Endothelial cell of umbilical vein (primary cell): ENCODE results near the gene SLC25A24. TPM values are rescaled to one million over a fixed set of nuclear protein-coding genes. Genes with fewer than 3 reads are reported as not detected.

ENCODE experiments used
- BruUV-seq: library from RNA; stranded (reverse); fragments of 400-500 nt; replicated peaks from 2 replicates; lab custom pipeline; 2021; lab: Mats Ljungman, UMichigan
- CTCF ChIA-PET: fragments of 300-600, 350-600 bp; sonication (Branson Sonifier 250); formaldehyde crosslinking; loops from one replicate; lab custom pipeline; 2021; ENCODE audit warnings: antibody characterized with exemption, inconsistent platforms; lab: Charles Lee
- POLR2A ChIA-PET: fragments of 300-600, 350-600 bp; sonication (Branson Sonifier 250); formaldehyde crosslinking; loops from one replicate; lab custom pipeline; 2021; ENCODE audit warnings: antibody characterized with exemption, inconsistent platforms; lab: Charles Lee
- DNase-seq: peaks from one replicate; pipeline ENCODE4 v3.0.0-alpha.2; 2011; ENCODE audit warnings: low read depth, low spot score
- FAIRE-seq: peaks from 2 replicates; lab custom pipeline; 2011; peaks lifted over from hg19 to GRCh38; lab: Jason Lieb, UNC
- H2AFZ ChIP-seq: 2 replicates; pipeline ENCODE4 v1.6.0; 2012; ENCODE audit warnings: low read depth, low read length, control low read depth, inconsistent platforms
- H3K27ac ChIP-seq: 2 replicates; pipeline ENCODE4 v1.5.1; 2011; ENCODE audit warnings: low read depth, mild to moderate bottlenecking, control low read depth, low read length, moderate library complexity; ENCODE audit not compliant: insufficient read depth
- H3K27me3 ChIP-seq, 2 experiments: 2 replicates each; pipeline versions ENCODE4 v1.6.0 to v1.6.1; 2011; ENCODE audit warnings: low read length in 2 of 2, mixed read lengths in 1 of 2; ENCODE audit not compliant: control insufficient read depth in 2 of 2, insufficient read depth in 2 of 2
- H3K36me3 ChIP-seq, 2 experiments: 2 replicates in 1 of 2; 3 replicates in 1 of 2; pipeline ENCODE4 v1.5.1; 2011; ENCODE audit warnings: low read length in 2 of 2, mild to moderate bottlenecking in 1 of 2, moderate library complexity in 1 of 2; ENCODE audit not compliant: control insufficient read depth in 2 of 2, insufficient read depth in 2 of 2; ENCODE audit errors: extremely low read depth in 1 of 2
- H3K4me1 ChIP-seq: 3 replicates; pipeline ENCODE4 v1.5.1; 2011; ENCODE audit warnings: mild to moderate bottlenecking, low read length; ENCODE audit not compliant: control insufficient read depth, insufficient read depth; ENCODE audit errors: extremely low read depth
- H3K4me2 ChIP-seq: 2 replicates; pipeline ENCODE4 v1.6.1; 2011; ENCODE audit warnings: low read length, control low read depth, mixed read lengths; ENCODE audit not compliant: insufficient read depth
- H3K4me3 ChIP-seq, 3 experiments: fragments of 200-600 bp in 1 of 3; sonication (generic), shearing (Covaris generic) in 1 of 3; replicated peaks in 1 of 3; 2 replicates each; pipeline ENCODE4 v1.5.1; 2011 to 2016; ENCODE audit warnings: control low read depth in 3 of 3, low read length in 3 of 3, mild to moderate bottlenecking in 2 of 3, inconsistent platforms in 1 of 3, low read depth in 1 of 3, moderate library complexity in 1 of 3; ENCODE audit not compliant: insufficient read depth in 1 of 3
- H3K79me2 ChIP-seq: 2 replicates; pipeline ENCODE4 v1.6.0; 2012; ENCODE audit warnings: low read length, inconsistent platforms; ENCODE audit not compliant: control insufficient read depth, insufficient read depth
- H3K9ac ChIP-seq: replicated peaks from 2 replicates; pipeline ENCODE3; 2011; ENCODE audit warnings: low read length, control low read depth; ENCODE audit not compliant: insufficient read depth; ENCODE audit errors: extremely low read depth
- H3K9me1 ChIP-seq: replicated peaks from 3 replicates; pipeline ENCODE4 v1.6.0; 2011; ENCODE audit warnings: mild to moderate bottlenecking, low read length; ENCODE audit not compliant: control insufficient read depth, insufficient read depth; ENCODE audit errors: extremely low read depth
- H3K9me3 ChIP-seq: replicated peaks from 2 replicates; pipeline ENCODE4 v1.5.1; 2012; ENCODE audit warnings: low read length, inconsistent platforms; ENCODE audit not compliant: control insufficient read depth, insufficient read depth
- H4K20me1 ChIP-seq: replicated peaks from 2 replicates; pipeline ENCODE3; 2011; ENCODE audit warnings: mild to moderate bottlenecking, low read length; ENCODE audit not compliant: control insufficient read depth, insufficient read depth; ENCODE audit errors: extremely low read depth
- CTCF ChIP-seq, 2 donors: IDR thresholded peaks; 1 replicate in 1 of 2; 2 replicates in 1 of 2; pipeline ENCODE4 v1.5.1; 2011; ENCODE audit warnings: low read length in 2 of 2, mild to moderate bottlenecking in 2 of 2, moderate library complexity in 2 of 2, control low read depth in 1 of 2, inconsistent platforms in 1 of 2, low read depth in 1 of 2; ENCODE audit not compliant: insufficient read depth in 1 of 2; ENCODE audit errors: extremely low read depth in 1 of 2
- EZH2 ChIP-seq: IDR thresholded peaks from 2 replicates; pipeline ENCODE4 v1.6.1; 2012; ENCODE audit warnings: borderline replicate concordance, low read depth, mild to moderate bottlenecking, moderate library complexity, low read length, inconsistent platforms; ENCODE audit not compliant: severe bottlenecking
- FOS ChIP-seq: IDR thresholded peaks from 2 replicates; pipeline ENCODE4 v1.6.1; 2011; ENCODE audit warnings: mild to moderate bottlenecking, low read length, moderate library complexity, borderline replicate concordance; ENCODE audit not compliant: insufficient read depth
- GATA2 ChIP-seq: IDR thresholded peaks from 2 replicates; pipeline ENCODE4 v1.7.0; 2011; ENCODE audit warnings: low read depth, mild to moderate bottlenecking, moderate library complexity, mixed read lengths, low read length; ENCODE audit not compliant: insufficient read length, insufficient read depth
- JUN ChIP-seq: IDR thresholded peaks from 2 replicates; pipeline ENCODE4 v1.6.1; 2011; ENCODE audit warnings: borderline replicate concordance, low read depth; ENCODE audit not compliant: insufficient read length, insufficient read depth
- MAX ChIP-seq: IDR thresholded peaks from 2 replicates; pipeline ENCODE4 v1.6.1; 2011; ENCODE audit not compliant: insufficient read depth, insufficient read length
- MYC ChIP-seq: IDR thresholded peaks from one replicate; pipeline ENCODE4 v1.6.1; 2011; ENCODE audit warnings: mild to moderate bottlenecking, low read depth, low read length
- POLR2A ChIP-seq: IDR thresholded peaks from 2 replicates; pipeline ENCODE4 v1.6.1; 2012; ENCODE audit warnings: low read depth, mild to moderate bottlenecking, control low read depth, low read length
- POLR2AphosphoS5 ChIP-seq: IDR thresholded peaks from 2 replicates; pipeline ENCODE4 v1.6.1; 2012; ENCODE audit warnings: low read depth, mild to moderate bottlenecking, control low read depth, low read length, moderate library complexity; ENCODE audit not compliant: insufficient read depth
- dilution Hi-C: fragments of 300-500 bp; cut with MboI; formaldehyde crosslinking; loops from one replicate; pipeline ENCODE4 v1.15.0; 2019; ENCODE audit warnings: low sequenced_read_pairs; ENCODE audit not compliant: extremely low pct_ligation_motif_present
- intact Hi-C: fragments of 100-400 bp; cut with micrococcal nuclease; formaldehyde crosslinking; loops from one replicate; pipeline ENCODE4 v1.10.0; 2022
- polyA plus RNA-seq, 4 experiments: library from polyadenylated mRNA; depleted of rRNA in 3 of 4; stranded (reverse) in 3 of 4; unstranded in 1 of 4; fragments of >200 nt; gene quantifications; 2 replicates each; pipeline versions ENCODE4 v1.2.1 to v1.2.3, GENCODE V29; 2011 to 2012; ENCODE audit warnings: missing spikeins in 1 of 4
- total RNA-seq: library from RNA; stranded (reverse); gene quantifications from 2 replicates; pipeline ENCODE4 v1.2.3, GENCODE V29; 2021

The SLC25A24 gene
- total and polyA plus RNA-seq, 2 donors (not counting 3 experiments of a cell fraction or from before 2014, with no cell fraction given): 16.9 to 45.8 TPM

- H3K36me3 ChIP-seq: peaks cover 11 to 17% of the 10 kb centered on the region in 2 experiments
- no peak for DNase-seq
- no peak overlapping the region for H3K4me2 ChIP-seq
- no peak for FAIRE-seq
- intact Hi-C loops: no loop called here
- H2AFZ ChIP-seq: no peak overlapping the region
- H3K27me3 ChIP-seq: no peaks in the 10 kb centered on the region
- no peaks in the 10 kb centered on the region for H3K4me1 ChIP-seq
- dilution Hi-C loops: no loop called here
- H3K27ac ChIP-seq: no peak overlapping the region
- TF ChIP-seq POLR2A: no peak
- TF ChIP-seq MYC: no peak
- TF ChIP-seq FOS: no peak
- no peak for TF ChIP-seq EZH2
- no peak for TF ChIP-seq JUN
- no peak for TF ChIP-seq MAX
- TF ChIP-seq GATA2: no peak
- H3K79me2 ChIP-seq: peaks cover 76% of the 10 kb centered on the region
- POLR2A ChIA-PET: no interaction called here
- CTCF ChIA-PET: interaction anchor here (0.7 to 1.2 kb wide), 2 partner anchors 18 to 401 kb away, joined by 4 read pairs; partner anchors contain the start of gene SLC25A24
- H3K9me1 ChIP-seq: no peaks in the 10 kb centered on the region
- no TSS peak for BruUV-seq
- H3K9me3 ChIP-seq: no peaks in the 10 kb centered on the region
- peaks cover 6% of the 10 kb centered on the region for H4K20me1 ChIP-seq
- no peak overlapping the region for H3K9ac ChIP-seq
- H3K4me3 ChIP-seq: no peak overlapping the region
Observed at GRCh38 chr1:108182959-108183700, 17.0 kb downstream of the SLC25A24 start.

- no peaks in the 10 kb centered on the region for H3K9me1 ChIP-seq
- BruUV-seq: no TSS peak
- no peak overlapping the region for H3K27ac ChIP-seq
- no peak overlapping the region for H3K9ac ChIP-seq
- dilution Hi-C loops: no loop called here
- H3K4me3 ChIP-seq: no peak overlapping the region
- H3K4me1 ChIP-seq: no peaks in the 10 kb centered on the region
- peaks cover 16% of the 10 kb centered on the region for H4K20me1 ChIP-seq
- H3K36me3 ChIP-seq: peaks cover 9 to 25% of the 10 kb centered on the region in 2 experiments
- intact Hi-C loops: no loop called here
- no peak overlapping the region for H2AFZ ChIP-seq
- ChIA-PET CTCF (no interaction called here), POLR2A (no interaction called here)
- no peaks in the 10 kb centered on the region for H3K9me3 ChIP-seq
- DNase-seq (no peak), FAIRE-seq (no peak)
- peaks cover 80% of the 10 kb centered on the region for H3K79me2 ChIP-seq
- no peaks in the 10 kb centered on the region for H3K27me3 ChIP-seq
- H3K4me2 ChIP-seq: no peak overlapping the region
- TF ChIP-seq CTCF (IDR thresholded peaks at IDR 0.05; ENCODE audit: extremely low read depth in 1 of 2, insufficient read depth in 1 of 2, low read depth in 1 of 2, low read length in 2 of 2) (no peak), MYC (no peak), FOS (no peak), POLR2AphosphoS5 (no peak), EZH2 (no peak)
Observed at GRCh38 chr1:108179018-108179417, 21.1 kb downstream of the SLC25A24 start.
